H1 (cell line): ENCODE measurements around the gene TUBGCP5. TPM values are rescaled to one million over a fixed set of nuclear protein-coding genes. Genes with fewer than 3 reads are reported as not detected.

Experiments
- CTCF ChIA-PET: fragments of 300-600 bp; sonication (Branson Sonifier 250); formaldehyde crosslinking; loops from one replicate; lab custom pipeline; 2021; ENCODE audit not compliant: partially characterized antibody; lab: Charles Lee
- POLR2A ChIA-PET: fragments of 300-600 bp; sonication (Branson Sonifier 250); formaldehyde crosslinking; loops from one replicate; lab custom pipeline; 2021; ENCODE audit warnings: inconsistent platforms; ENCODE audit not compliant: partially characterized antibody; lab: Charles Lee
- DNase-seq, 2 experiments: peaks; one replicate each; pipeline versions ENCODE4 v3.0.0 to v3.0.0-alpha.2; 2010 to 2022; ENCODE audit warnings: low spot score in 2 of 2, low read depth in 1 of 2, mixed read lengths in 1 of 2
- FAIRE-seq: peaks from 2 replicates; lab custom pipeline; 2011; peaks lifted over from hg19 to GRCh38; lab: Jason Lieb, UNC
- H2AFZ ChIP-seq: 2 replicates; pipeline ENCODE4 v1.8.1; 2012; ENCODE audit warnings: low read length, inconsistent platforms
- H2AK5ac ChIP-seq: 2 replicates; pipeline ENCODE4 v1.6.1; 2013; ENCODE audit warnings: low read depth, low read length
- H2BK120ac ChIP-seq: replicated peaks from 2 replicates; pipeline ENCODE3; 2013; ENCODE audit warnings: low read depth, low read length, inconsistent platforms
- H2BK12ac ChIP-seq: 2 replicates; pipeline ENCODE4 v1.6.1; 2013; ENCODE audit warnings: low read depth, low read length
- H2BK15ac ChIP-seq: 2 replicates; pipeline ENCODE4 v1.6.1; 2013; ENCODE audit warnings: low read length
- H2BK20ac ChIP-seq: 2 replicates; pipeline ENCODE4 v1.6.1; 2013; ENCODE audit warnings: low read length
- H2BK5ac ChIP-seq: 2 replicates; pipeline ENCODE4 v1.6.1; 2013; ENCODE audit warnings: low read depth, low read length
- H3K14ac ChIP-seq: 2 replicates; pipeline ENCODE4 v1.6.1; 2013; ENCODE audit warnings: inconsistent platforms; ENCODE audit not compliant: insufficient read length
- H3K18ac ChIP-seq: 2 replicates; pipeline ENCODE4 v1.6.1; 2013; ENCODE audit warnings: low read length; ENCODE audit errors: extremely low read depth
- H3K23ac ChIP-seq: 2 replicates; pipeline ENCODE4 v1.6.1; 2013; ENCODE audit warnings: inconsistent platforms; ENCODE audit not compliant: insufficient read length
- H3K23me2 ChIP-seq: 2 replicates; pipeline ENCODE4 v1.6.1; 2013; ENCODE audit warnings: low read depth, low read length
- H3K27ac ChIP-seq: 2 replicates; pipeline ENCODE4 v1.6.1; 2011; ENCODE audit warnings: low read depth, low read length, inconsistent platforms
- H3K27me3 ChIP-seq, 4 experiments: replicated peaks in 1 of 4; 1 replicate in 1 of 4; 2 replicates in 3 of 4; pipeline versions ENCODE4 v1.6.1 to v1.8.1; 2011 to 2013; ENCODE audit warnings: low read length in 3 of 4, mild to moderate bottlenecking in 3 of 4, inconsistent platforms in 2 of 4, mixed read lengths in 2 of 4, moderate library complexity in 1 of 4; ENCODE audit not compliant: control insufficient read depth in 3 of 4, insufficient read depth in 3 of 4; ENCODE audit errors: extremely low read depth in 1 of 4
- H3K36me3 ChIP-seq, 4 experiments: 2 replicates each; pipeline versions ENCODE4 v1.6.1 to v1.8.1; 2011 to 2013; ENCODE audit warnings: mild to moderate bottlenecking in 4 of 4, low read length in 3 of 4, moderate library complexity in 2 of 4, control low read depth in 1 of 4, inconsistent platforms in 1 of 4; ENCODE audit not compliant: insufficient read depth in 4 of 4, control insufficient read depth in 2 of 4
- H3K4ac ChIP-seq: replicated peaks from 2 replicates; pipeline ENCODE3; 2013; ENCODE audit warnings: low read length, low read depth, mixed read lengths, inconsistent platforms; ENCODE audit not compliant: insufficient read length
- H3K4me1 ChIP-seq, 4 experiments: replicated peaks in 1 of 4; 1 replicate in 1 of 4; 2 replicates in 3 of 4; pipeline versions ENCODE4 v1.6.1 to v1.8.1; 2011 to 2013; ENCODE audit warnings: low read length in 3 of 4, inconsistent platforms in 2 of 4, mixed read lengths in 1 of 4; ENCODE audit not compliant: insufficient read depth in 4 of 4, control insufficient read depth in 3 of 4
- H3K4me2 ChIP-seq, 2 experiments: 2 replicates each; pipeline versions ENCODE4 v1.6.1 to v1.8.1; 2011 to 2013; ENCODE audit warnings: low read depth in 2 of 2, low read length in 2 of 2, control low read depth in 1 of 2, inconsistent platforms in 1 of 2, mild to moderate bottlenecking in 1 of 2; ENCODE audit not compliant: insufficient read depth in 1 of 2
- H3K4me3 ChIP-seq, 4 experiments: fragments of 200-600, 300-600 bp in 1 of 4; sonication (generic), shearing (Covaris generic), sonication (Bioruptor Twin) in 1 of 4; 2 replicates each; pipeline versions ENCODE4 v1.5.1 to v1.8.1; 2011 to 2016; ENCODE audit warnings: low read length in 4 of 4, low read depth in 3 of 4, control low read depth in 2 of 4, inconsistent platforms in 2 of 4, mild to moderate bottlenecking in 2 of 4, mixed read lengths in 1 of 4, moderate library complexity in 1 of 4; ENCODE audit not compliant: insufficient read depth in 2 of 4; ENCODE audit errors: extremely low read depth in 1 of 4
- H3K56ac ChIP-seq: replicated peaks from 2 replicates; pipeline ENCODE3; 2013; ENCODE audit warnings: low read depth, mild to moderate bottlenecking, mixed read lengths, low read length, inconsistent platforms; ENCODE audit not compliant: insufficient read length
- H3K79me1 ChIP-seq: 2 replicates; pipeline ENCODE4 v1.6.1; 2013; ENCODE audit warnings: low read depth, low read length, control low read depth
- H3K79me2 ChIP-seq, 2 experiments: 2 replicates each; pipeline versions ENCODE4 v1.6.1 to v1.8.1; 2012 to 2013; ENCODE audit warnings: low read length in 2 of 2, mild to moderate bottlenecking in 2 of 2, inconsistent platforms in 1 of 2; ENCODE audit not compliant: insufficient read depth in 2 of 2, control insufficient read depth in 1 of 2
- H3K9ac ChIP-seq, 4 experiments: replicated peaks in 1 of 4; 1 replicate in 1 of 4; 2 replicates in 3 of 4; pipeline versions ENCODE4 v1.6.1 to v1.8.1; 2011 to 2013; ENCODE audit warnings: low read depth in 3 of 4, low read length in 3 of 4, control low read depth in 2 of 4, mild to moderate bottlenecking in 2 of 4, moderate library complexity in 2 of 4, inconsistent platforms in 1 of 4; ENCODE audit errors: extremely low read depth in 1 of 4
- H3K9me3 ChIP-seq, 2 experiments: 2 replicates each; pipeline versions ENCODE4 v1.6.1 to v1.8.1; 2012 to 2013; ENCODE audit warnings: mild to moderate bottlenecking in 2 of 2, moderate library complexity in 2 of 2, control low read depth in 1 of 2, inconsistent platforms in 1 of 2, low read depth in 1 of 2, low read length in 1 of 2, mixed read lengths in 1 of 2; ENCODE audit not compliant: insufficient read depth in 2 of 2
- H4K20me1 ChIP-seq, 2 experiments: replicated peaks in 1 of 2; 2 replicates each; pipeline versions ENCODE3 to v1.8.1; 2011 to 2013; ENCODE audit warnings: inconsistent platforms in 2 of 2, low read length in 2 of 2, mild to moderate bottlenecking in 1 of 2; ENCODE audit not compliant: insufficient read depth in 2 of 2, control insufficient read depth in 1 of 2
- H4K5ac ChIP-seq: 2 replicates; pipeline ENCODE4 v1.6.1; 2013; ENCODE audit warnings: low read length, low read depth, mixed read lengths, inconsistent platforms; ENCODE audit not compliant: insufficient read length
- H4K8ac ChIP-seq: 2 replicates; pipeline ENCODE4 v1.8.0; 2013; ENCODE audit warnings: mild to moderate bottlenecking, moderate library complexity, low read length, inconsistent platforms; ENCODE audit not compliant: insufficient read depth; ENCODE audit errors: extremely low read depth
- H4K91ac ChIP-seq: replicated peaks from 2 replicates; pipeline ENCODE3; 2013; ENCODE audit warnings: low read length, mixed read lengths, inconsistent platforms; ENCODE audit not compliant: insufficient read length
- ASH2L ChIP-seq: fragments of 200-600, 300-600 bp; sonication (generic); IDR thresholded peaks from one replicate; pipeline ENCODE4 v1.7.1; 2017; ENCODE audit warnings: low read length
- CHD2 ChIP-seq: IDR thresholded peaks from 2 replicates; pipeline ENCODE4 v1.6.1; 2012; ENCODE audit warnings: low read length, improper control_type of control experiment
- RAD21 ChIP-seq, 2 experiments: IDR thresholded peaks in 1 of 2; conservative IDR thresholded peaks in 1 of 2; 2 replicates each; pipeline ENCODE4 v1.6.1; 2011; ENCODE audit warnings: low read depth in 2 of 2, low read length in 2 of 2, improper control_type of control experiment in 1 of 2, inconsistent platforms in 1 of 2, mild to moderate bottlenecking in 1 of 2, moderate library complexity in 1 of 2
- RBBP5 ChIP-seq: IDR thresholded peaks from 2 replicates; pipeline ENCODE4 v1.7.1; 2012; ENCODE audit warnings: low read depth, mild to moderate bottlenecking, inconsistent platforms, low read length, moderate library complexity, borderline replicate concordance
- SAP30 ChIP-seq: fragments of 300-600 bp; sonication (generic); IDR thresholded peaks from 2 replicates; pipeline ENCODE4 v1.7.1; 2012; ENCODE audit warnings: low read length, moderate library complexity, mild to moderate bottlenecking, inconsistent platforms; ENCODE audit not compliant: insufficient read depth, insufficient replicate concordance
- SIRT6 ChIP-seq: IDR thresholded peaks from one replicate; pipeline ENCODE4 v1.7.1; 2012; ENCODE audit warnings: low read length, inconsistent platforms
- SP1 ChIP-seq: IDR thresholded peaks from 2 replicates; pipeline ENCODE4 v1.6.1; 2011; ENCODE audit warnings: low read depth, low read length
- SRF ChIP-seq: IDR thresholded peaks from 2 replicates; pipeline ENCODE4 v1.6.1; 2011; ENCODE audit warnings: mild to moderate bottlenecking, low read depth, low read length, moderate library complexity
- USF2 ChIP-seq: IDR thresholded peaks from 2 replicates; pipeline ENCODE4 v1.6.1; 2011; ENCODE audit warnings: low read length, improper control_type of control experiment
- WGBS, 2 experiments: shearing (Covaris generic) in 1 of 2; methylation state at CpG; one replicate each; pipeline versions ENCODE4 v1.1.6 to v1.1.7; 2013 to 2015; ENCODE audit warnings: low lambda C conversion rate in 2 of 2, mixed read lengths in 2 of 2, inconsistent platforms in 1 of 2, low coverage in 1 of 2, missing lambda C conversion rate in 1 of 2; ENCODE audit not compliant: insufficient replicate concordance in 2 of 2, insufficient coverage in 1 of 2, insufficient read length in 1 of 2; ENCODE audit errors: extremely low coverage in 1 of 2, missing lambda C conversion rate in 1 of 2; 5-methylcytosine and 5-hydroxymethylcytosine counted together
- polyA plus RNA-seq, 7 experiments: library from polyadenylated mRNA; depleted of rRNA in 3 of 7; stranded (reverse) in 5 of 7; unstranded in 2 of 7; fragments of >200 nt in 5 of 7; fragments of 200-250 nt in 2 of 7; gene quantifications; 1 replicate in 5 of 7; 2 replicates in 1 of 7; 4 replicates in 1 of 7; pipeline versions ENCODE4 v1.2.1 to v1.2.3, GENCODE V29; 2011 to 2013; ENCODE audit warnings: missing spikeins in 2 of 7, mixed read lengths in 2 of 7
- total RNA-seq: library from RNA; stranded (reverse); fragmentation: NEBNext Ultra II Directional; extraction: Animal tissue kit (Norgen Biotek cat#: 25700); gene quantifications from 2 replicates; pipeline ENCODE4 v1.2.1, GENCODE V29; 2021

Gene TUBGCP5
- total and polyA plus RNA-seq, 2 of the 8 experiments (the other 6 are each of a cell fraction or from before 2014, with no cell fraction given) = 6.3 to 12.5 TPM

- TF ChIP-seq USF2 = no peak
- no peak for TF ChIP-seq ASH2L
- no peak for TF ChIP-seq RBBP5
- no peak for TF ChIP-seq RAD21 (IDR thresholded peaks at IDR 0.05 in 1 of 2, conservative IDR thresholded peaks at IDR 0.05 in 1 of 2; ENCODE audit: low read depth in 2 of 2, low read length in 2 of 2)
- TF ChIP-seq SP1 = no peak
- no peak for TF ChIP-seq CHD2
- no peak for TF ChIP-seq SIRT6
- no peak for TF ChIP-seq SRF
- TF ChIP-seq SAP30 = no peak
- Histone ChIP-seq H2BK5ac (no peak overlapping the region; the same call in 1 of the 2 replicates), H3K4ac (peak overlapping the region; percentile 78), H2BK12ac (no peak overlapping the region), H4K5ac (no peak overlapping the region), H3K79me2 (peaks cover 0 to 2% of the 10 kb centered on the region in 2 experiments; a peak in 1 of 4 replicates), H3K23ac (no peak overlapping the region), H4K91ac (no peak overlapping the region), H3K18ac (no peak overlapping the region), H3K4me3 (peak overlapping the region; percentile 50 to 78 (median 73)), H3K9ac (peak overlapping the region; percentile 86 to 92 (median 92)), H3K27ac (no peak overlapping the region), H2AK5ac (no peak overlapping the region), H3K9me3 (no peaks in the 10 kb centered on the region; a peak in 1 of 4 replicates), H3K23me2 (peaks cover 6% of the 10 kb centered on the region), H4K8ac (peak overlapping the region; percentile 99; the same call in 1 of the 2 replicates), H3K79me1 (peaks cover 2% of the 10 kb centered on the region; the same call in 1 of the 2 replicates), H3K4me1 (peaks cover 0 to 3% (median 2%) of the 10 kb centered on the region in 4 experiments; a peak in 2 of 7 replicates), H3K27me3 (no peaks in the 10 kb centered on the region), H2BK120ac (no peak overlapping the region), H2AFZ (peak overlapping the region; percentile 70), H2BK15ac (no peak overlapping the region), H3K14ac (no peak overlapping the region), H3K36me3 (peaks cover 3 to 13% (median 7%) of the 10 kb centered on the region in 4 experiments; a peak in 6 of 8 replicates), H2BK20ac (no peak overlapping the region), H3K4me2 (peak overlapping the region; percentile 76 to 92), H3K56ac (no peak overlapping the region), H4K20me1 (peaks cover 0 to 1% of the 10 kb centered on the region in 2 experiments)
- ChIA-PET CTCF (interaction anchor here (1.1 to 3.6 kb wide), 2 partner anchors 8 to 35 kb away, joined by 5 to 14 read pairs; no protein-coding TSS in a partner anchor), POLR2A (interaction anchor here (0.7 to 1.3 kb wide), 4 partner anchors 18 to 113 kb away, joined by 3 to 5 read pairs (median 4); no protein-coding TSS in a partner anchor)
- WGBS, 2 experiments = 9% methylated on average over 13 of the region's 14 CpGs; no CpG with 5 or more reads in 1 of the 2 experiments
- no peak for DNase-seq
- FAIRE-seq = no peak
Measured at GRCh38 chr15:23038726-23039142, 635 bp downstream of the TUBGCP5 start.
